ENCODE measurements around the gene TRIM64.
"Not testable (repeated sequence)": the region's sequence is repeated elsewhere in the genome, so short reads cannot be mapped to it uniquely, and the experiment has no call there.

The TRIM64 gene

GRCh38 chr11:89965737-89966136 is at the start of gene TRIM64:
Gene TRIM64 (plus strand): TSS chr11:89966037. CDS start chr11:89968504, 2,467 bp downstream.
- DNase-seq (ENCODE audit: low spot score); H3K4me3 Mint-ChIP-seq; H3K27ac Mint-ChIP-seq; H3K9me3 Mint-ChIP-seq; H3K27me3 Mint-ChIP-seq (ENCODE audit: low read depth); H3K4me1 Mint-ChIP-seq (ENCODE audit: low read depth); H3K36me3 Mint-ChIP-seq (ENCODE audit: low read depth): not testable (repeated sequence)

- Mint-ChIP-seq H3K27ac (no peak within 1 kb of the TSS), H3K4me3 (no peak within 1 kb of the TSS), H3K4me1 (ENCODE audit: low read depth) (no peaks in the 10 kb centered on the region), H3K27me3 (ENCODE audit: low read depth) (no peaks in the 10 kb centered on the region), H3K36me3 (ENCODE audit: low read depth) (no peaks in the 10 kb centered on the region), H3K9me3 (no peaks in the 10 kb centered on the region)
- DNase-seq (ENCODE audit: low spot score) = no peak
Observed at GRCh38 chr11:89922195-89922660, 43.6 kb upstream of the TRIM64 start, which contains the start of gene TRIM49D1. Gene TRIM49D1 (minus strand): TSS chr11:89922245. CDS start chr11:89917710, 4,535 bp downstream.

- not testable (repeated sequence) for H3K4me3 Mint-ChIP-seq; H3K36me3 Mint-ChIP-seq (ENCODE audit: low read depth); H3K27me3 Mint-ChIP-seq (ENCODE audit: low read depth); H3K9me3 Mint-ChIP-seq; H3K27ac Mint-ChIP-seq; DNase-seq (ENCODE audit: low spot score); H3K4me1 Mint-ChIP-seq (ENCODE audit: low read depth)
Observed at GRCh38 chr11:89923764-89924163, 42.1 kb upstream of the TRIM64 start, which contains the start of gene TRIM49D2. Gene TRIM49D2 (plus strand): TSS chr11:89924064. CDS start chr11:89926762, 2,698 bp downstream.

- not testable (repeated sequence) for H3K4me1 Mint-ChIP-seq (ENCODE audit: low read depth); H3K36me3 Mint-ChIP-seq (ENCODE audit: low read depth); H3K9me3 Mint-ChIP-seq; H3K27me3 Mint-ChIP-seq (ENCODE audit: low read depth); H3K4me3 Mint-ChIP-seq; DNase-seq (ENCODE audit: low spot score); H3K27ac Mint-ChIP-seq
Observed at GRCh38 chr11:89960833-89961232, 5.0 kb upstream of the TRIM64 start.

All from T-helper 2 cell treated with Interferon-gamma antibody and Interleukin-4, amounts not matched to agents 5 μg/mL and 100 μg/mL, for 36 hours (primary cell).